NAMALWA (cell line): ENCODE data around the gene PLPP6.

ENCODE experiments used
- DNase-seq: peaks from one replicate; pipeline ENCODE4 v3.0.0-alpha.2; 2015; ENCODE audit warnings: low spot score

Gene PLPP6

DNA sequence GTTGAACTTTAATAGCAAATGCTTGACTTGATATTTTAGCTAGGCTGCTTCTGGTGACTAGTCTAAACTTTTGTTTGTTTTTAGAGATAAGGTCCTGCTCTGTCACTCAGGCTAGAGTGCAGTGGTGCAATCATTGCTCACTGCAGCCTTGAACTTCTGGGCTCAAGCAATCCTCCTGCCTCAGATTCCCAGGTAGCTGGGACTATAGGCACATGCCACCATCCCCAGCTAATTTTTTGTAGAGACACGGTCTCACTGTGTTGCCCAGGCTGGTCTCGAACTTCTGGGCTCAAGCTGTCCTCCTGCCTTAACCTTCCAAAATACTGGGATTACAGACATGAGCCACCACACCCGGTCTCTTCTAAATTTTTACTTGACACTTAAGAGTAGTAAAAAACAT lies 38.0 kb downstream of the PLPP6 start:
- no peak for DNase-seq

DNA sequence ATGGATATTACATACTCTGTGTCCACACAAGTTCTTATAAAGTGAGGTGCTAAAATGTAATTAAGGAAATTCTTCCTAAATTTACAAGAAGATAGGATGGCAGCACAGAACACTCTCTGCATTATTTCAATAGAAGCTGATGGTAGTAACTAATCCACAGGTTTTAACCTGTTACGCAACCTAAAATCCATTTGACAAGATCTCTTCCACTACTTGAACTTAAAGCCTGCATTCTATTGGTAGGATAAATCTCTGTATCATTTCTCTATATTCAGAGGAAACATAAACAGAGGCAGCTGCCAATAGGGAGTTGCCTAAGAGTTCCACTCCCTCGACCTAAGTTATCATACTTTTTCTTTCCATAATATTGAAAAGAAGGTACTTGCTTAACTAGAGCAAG lies 38.8 kb downstream of the PLPP6 start:
- no peak for DNase-seq

GRCh38 chr9:4701526-4701925 lies 39.4 kb downstream of the PLPP6 start:
- no peak for DNase-seq

DNA sequence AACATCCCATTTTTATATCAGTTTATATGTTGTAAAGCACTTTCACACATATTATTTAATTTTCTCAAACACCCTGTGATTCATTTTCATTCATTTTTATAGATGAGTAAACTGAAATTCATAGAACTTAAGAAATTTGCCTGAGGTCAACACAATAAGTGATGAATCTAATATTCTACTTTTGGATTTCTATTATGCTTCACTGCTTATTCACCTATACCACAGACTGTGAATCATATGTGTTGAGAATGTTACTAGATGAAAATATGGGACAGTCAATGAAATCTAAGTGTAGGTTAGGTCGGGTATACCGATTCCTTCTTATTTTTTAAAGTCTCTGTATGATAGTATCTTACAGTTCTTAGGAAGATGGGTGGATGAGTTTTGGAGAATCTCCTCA lies 42.0 kb downstream of the PLPP6 start:
- no peak for DNase-seq

GRCh38 chr9:4706021-4706420 lies 43.9 kb downstream of the PLPP6 start:
- DNase-seq, result no peak

- no peak for DNase-seq
Measured at GRCh38 chr9:4706971-4707622, 45.0 kb downstream of the PLPP6 start.

DNA sequence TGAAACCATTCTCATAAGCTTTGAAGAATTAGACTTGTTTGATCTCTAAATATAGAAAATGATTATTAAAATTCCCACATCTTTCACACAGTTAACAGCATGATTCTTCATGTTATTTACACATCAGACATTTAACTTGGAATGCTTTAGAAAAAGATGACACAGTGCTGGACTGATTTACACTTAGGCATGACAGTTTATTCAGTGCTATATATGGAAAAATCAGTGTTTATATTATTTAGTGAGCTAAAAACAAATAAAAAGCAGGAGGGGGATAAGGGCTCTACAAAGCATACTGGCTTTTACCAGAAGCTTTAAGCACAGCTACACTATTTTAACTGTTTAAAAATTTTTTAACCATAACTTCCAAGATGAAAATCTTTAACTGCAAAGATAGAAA lies 47.3 kb downstream of the PLPP6 start:
- no peak for DNase-seq

DNA sequence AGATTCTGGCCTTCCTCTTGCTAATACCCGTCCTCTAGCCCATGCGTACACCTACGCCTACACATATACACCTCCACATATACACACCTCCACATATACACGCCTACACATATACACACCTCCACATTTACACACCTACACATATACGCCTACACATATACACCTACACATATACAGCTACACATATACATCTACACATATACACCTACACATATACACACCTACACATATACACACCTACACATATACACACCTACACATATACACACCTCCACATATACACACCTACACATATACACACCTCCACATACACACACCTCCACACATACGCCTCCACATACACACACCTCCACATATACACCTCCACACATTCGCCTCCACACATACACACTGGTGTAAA lies 51.8 kb downstream of the PLPP6 start:
- peak; percentile 15 for DNase-seq

GRCh38 chr9:4714266-4715016 lies 52.3 kb downstream of the PLPP6 start:
- DNase-seq, result no peak
